Measurements from ENCODE around the gene TFPI2.

- TF ChIP-seq POLR2A (IDR thresholded peaks at IDR 0.05), result no peak
- TF ChIP-seq, protein P1, sequence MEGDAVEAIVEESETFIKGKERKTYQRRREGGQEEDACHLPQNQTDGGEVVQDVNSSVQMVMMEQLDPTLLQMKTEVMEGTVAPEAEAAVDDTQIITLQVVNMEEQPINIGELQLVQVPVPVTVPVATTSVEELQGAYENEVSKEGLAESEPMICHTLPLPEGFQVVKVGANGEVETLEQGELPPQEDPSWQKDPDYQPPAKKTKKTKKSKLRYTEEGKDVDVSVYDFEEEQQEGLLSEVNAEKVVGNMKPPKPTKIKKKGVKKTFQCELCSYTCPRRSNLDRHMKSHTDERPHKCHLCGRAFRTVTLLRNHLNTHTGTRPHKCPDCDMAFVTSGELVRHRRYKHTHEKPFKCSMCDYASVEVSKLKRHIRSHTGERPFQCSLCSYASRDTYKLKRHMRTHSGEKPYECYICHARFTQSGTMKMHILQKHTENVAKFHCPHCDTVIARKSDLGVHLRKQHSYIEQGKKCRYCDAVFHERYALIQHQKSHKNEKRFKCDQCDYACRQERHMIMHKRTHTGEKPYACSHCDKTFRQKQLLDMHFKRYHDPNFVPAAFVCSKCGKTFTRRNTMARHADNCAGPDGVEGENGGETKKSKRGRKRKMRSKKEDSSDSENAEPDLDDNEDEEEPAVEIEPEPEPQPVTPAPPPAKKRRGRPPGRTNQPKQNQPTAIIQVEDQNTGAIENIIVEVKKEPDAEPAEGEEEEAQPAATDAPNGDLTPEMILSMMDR (IDR thresholded peaks at IDR 0.05), result no peak
Measured at GRCh38 chr7:93931655-93932054, 41.1 kb upstream of the TFPI2 start.

Measured in esophagus squamous epithelium (tissue), 4 donors.